HEK293T (cell line): ENCODE measurements around the gene RBM44.
"Not testable (repeated sequence)": the region's sequence is repeated elsewhere in the genome, so short reads cannot be mapped to it uniquely, and the experiment has no call there.

Experiments used
- CTCF ChIA-PET: fragments of 350-600 bp; formaldehyde crosslinking; extraction: SDS; loops from one replicate; lab custom pipeline; 2021; ENCODE audit warnings: antibody characterized with exemption, inconsistent platforms; lab: Yijun Ruan, JAX
- POLR2A ChIA-PET: fragments of 350-600 bp; formaldehyde crosslinking; extraction: SDS; loops from one replicate; lab custom pipeline; 2020; ENCODE audit warnings: antibody characterized with exemption, inconsistent platforms; lab: Yijun Ruan, JAX
- DNase-seq: peaks from one replicate; pipeline ENCODE4 v3.0.0; 2012; ENCODE audit warnings: mixed read lengths; ENCODE audit errors: extremely low spot score
- ARNT ChIP-seq: fragments of 450-650 bp; IDR thresholded peaks from 2 replicates; pipeline ENCODE4 v1.6.1; 2017; ENCODE audit warnings: mild to moderate bottlenecking
- BHLHE40 ChIP-seq: fragments of 450-650 bp; IDR thresholded peaks from 2 replicates; pipeline ENCODE4 v1.6.1; 2016; ENCODE audit warnings: mild to moderate bottlenecking, moderate library complexity, borderline replicate concordance
- CTBP1 ChIP-seq: fragments of 450-650 bp; IDR thresholded peaks from 2 replicates; pipeline ENCODE4 v1.6.1; 2016; ENCODE audit warnings: borderline replicate concordance
- ELF4 ChIP-seq: fragments of 450-650 bp; IDR thresholded peaks from 2 replicates; pipeline ENCODE4 v1.6.1; 2017; ENCODE audit warnings: antibody characterized with exemption
- FOXA1 ChIP-seq: fragments of 450-650 bp; IDR thresholded peaks from 2 replicates; pipeline ENCODE4 v1.6.1; 2016; ENCODE audit warnings: mild to moderate bottlenecking
- FOXK2 ChIP-seq: fragments of 450-650 bp; IDR thresholded peaks from 2 replicates; pipeline ENCODE4 v1.6.1; 2016; ENCODE audit warnings: mild to moderate bottlenecking
- FOXM1 ChIP-seq: fragments of 450-650 bp; IDR thresholded peaks from 2 replicates; pipeline ENCODE4 v1.6.1; 2017; ENCODE audit warnings: mild to moderate bottlenecking, borderline replicate concordance
- HDGF ChIP-seq: fragments of 450-650 bp; IDR thresholded peaks from 2 replicates; pipeline ENCODE4 v1.6.1; 2017; ENCODE audit warnings: antibody characterized with exemption, borderline replicate concordance
- L3MBTL2 ChIP-seq: fragments of 450-650 bp; conservative IDR thresholded peaks from 2 replicates; pipeline ENCODE4 v1.6.1; 2016; ENCODE audit warnings: mild to moderate bottlenecking
- LEF1 ChIP-seq: fragments of 450-650 bp; IDR thresholded peaks from 2 replicates; pipeline ENCODE4 v1.6.1; 2017; ENCODE audit warnings: mild to moderate bottlenecking, borderline replicate concordance
- NFRKB ChIP-seq: fragments of 450-650 bp; IDR thresholded peaks from 2 replicates; pipeline ENCODE4 v1.6.1; 2016; ENCODE audit warnings: mild to moderate bottlenecking, moderate library complexity
- PKNOX1 ChIP-seq: fragments of 450-650 bp; IDR thresholded peaks from 2 replicates; pipeline ENCODE4 v1.6.1; 2016
- SP1 ChIP-seq: fragments of 450-650 bp; IDR thresholded peaks from 2 replicates; pipeline ENCODE4 v1.6.1; 2017
- SUZ12 ChIP-seq: fragments of 450-650 bp; IDR thresholded peaks from 2 replicates; pipeline ENCODE4 v1.6.1; 2016; ENCODE audit warnings: mild to moderate bottlenecking
- TARDBP ChIP-seq: fragments of 450-650 bp; IDR thresholded peaks from 2 replicates; pipeline ENCODE4 v1.6.1; 2016
- ZNF384 ChIP-seq: fragments of 450-650 bp; IDR thresholded peaks from 2 replicates; pipeline ENCODE4 v1.6.1; 2016

The RBM44 gene

GRCh38 chr2:237866101-237866621 is 67.6 kb downstream of the RBM44 start:
- POLR2A ChIA-PET, result no interaction called here
- no peak for DNase-seq
- TF ChIP-seq FOXK2, result no peak
- TF ChIP-seq ELF4, result no peak
- no peak for TF ChIP-seq BHLHE40
- no peak for TF ChIP-seq HDGF
- no peak for TF ChIP-seq TARDBP
- TF ChIP-seq FOXM1, result no peak
- no peak for TF ChIP-seq LEF1
- TF ChIP-seq L3MBTL2, result no peak
- TF ChIP-seq NFRKB, result no peak
- no peak for TF ChIP-seq FOXA1
- CTCF ChIA-PET, result no interaction called here

- DNase-seq, result no peak
- CTCF ChIA-PET, result no interaction called here
- POLR2A ChIA-PET, result no interaction called here
- TF ChIP-seq LEF1, result no peak
- no peak for TF ChIP-seq ELF4
- TF ChIP-seq HDGF, result no peak
- no peak for TF ChIP-seq NFRKB
- TF ChIP-seq ARNT, result no peak
- no peak for TF ChIP-seq TARDBP
- no peak for TF ChIP-seq CTBP1
- no peak for TF ChIP-seq BHLHE40
- no peak for TF ChIP-seq ZNF384
- no peak for TF ChIP-seq SUZ12
- TF ChIP-seq SP1, result no peak
- no peak for TF ChIP-seq FOXA1
- no peak for TF ChIP-seq FOXM1
- TF ChIP-seq PKNOX1, result no peak
- TF ChIP-seq FOXK2, result no peak
- no peak for TF ChIP-seq L3MBTL2
Measured at GRCh38 chr2:237867465-237867864, 68.9 kb downstream of the RBM44 start.

GRCh38 chr2:237868074-237868473 is 69.5 kb downstream of the RBM44 start:
- CTCF ChIA-PET, POLR2A ChIA-PET, DNase-seq: not testable (repeated sequence)

- POLR2A ChIA-PET, result no interaction called here
- TF ChIP-seq TARDBP, result no peak
- TF ChIP-seq LEF1, result no peak
- TF ChIP-seq SUZ12, result no peak
- no peak for TF ChIP-seq NFRKB
- no peak for TF ChIP-seq CTBP1
- TF ChIP-seq FOXA1, result no peak
- CTCF ChIA-PET, result no interaction called here
- DNase-seq, result no peak
Measured at GRCh38 chr2:237868631-237869342, 70.2 kb downstream of the RBM44 start.

GRCh38 chr2:237869343-237870102 is 70.9 kb downstream of the RBM44 start:
- CTCF ChIA-PET, result no interaction called here
- POLR2A ChIA-PET, result no interaction called here
- no peak for TF ChIP-seq PKNOX1
- no peak for TF ChIP-seq HDGF
- no peak for TF ChIP-seq NFRKB
- no peak for TF ChIP-seq FOXM1
- no peak for TF ChIP-seq L3MBTL2
- TF ChIP-seq BHLHE40, result no peak
- TF ChIP-seq LEF1, result no peak
- TF ChIP-seq FOXK2, result no peak
- no peak for TF ChIP-seq ZNF384
- TF ChIP-seq SP1, result no peak
- no peak for TF ChIP-seq ELF4
- TF ChIP-seq FOXA1, result no peak
- TF ChIP-seq ARNT, result no peak
- no peak for TF ChIP-seq CTBP1
- no peak for TF ChIP-seq TARDBP
- no peak for TF ChIP-seq SUZ12
- DNase-seq, result no peak

- no peak for TF ChIP-seq PKNOX1
- no peak for TF ChIP-seq SP1
- TF ChIP-seq BHLHE40, result no peak
- TF ChIP-seq L3MBTL2, result no peak
- TF ChIP-seq LEF1, result no peak
- TF ChIP-seq CTBP1, result no peak
- TF ChIP-seq TARDBP, result no peak
- TF ChIP-seq FOXM1, result no peak
- no peak for TF ChIP-seq ZNF384
- TF ChIP-seq ELF4, result no peak
- no peak for TF ChIP-seq FOXK2
- TF ChIP-seq NFRKB, result no peak
- TF ChIP-seq SUZ12, result no peak
- TF ChIP-seq HDGF, result no peak
- TF ChIP-seq ARNT, result no peak
- TF ChIP-seq FOXA1, result no peak
- no peak for DNase-seq
- CTCF ChIA-PET, result no interaction called here
Measured at GRCh38 chr2:237870126-237870525, 71.5 kb downstream of the RBM44 start.

More at GRCh38 chr2:237870126-237870525, 71.5 kb downstream of the RBM44 start:
- POLR2A ChIA-PET, result no interaction called here
